HG03135 (cell line): Measurements from ENCODE around the gene TOB1.
A peak's percentile ranks its signal among the peaks of the same experiment; 100 is the strongest.

Experiments
- ATAC-seq: cut with Tn5 transposase; IDR thresholded peaks from one replicate; pipeline ENCODE4 v1.9.1; 2021; ENCODE audit warnings: mild to moderate bottlenecking, moderate library complexity; ENCODE audit not compliant: unreplicated experiment

The TOB1 gene

GRCh38 chr17:50866261-50866949 lies at the start of gene TOB1:
TSS of gene TOB1 (minus strand) at chr17:50866354. CDS start at chr17:50864017, 2,337 bp downstream.
- peak; percentile 69 for ATAC-seq

- ATAC-seq = no peak
These were observed 48.4 kb upstream of the TOB1 start for GRCh38 chr17:50914505-50915063.

- ATAC-seq = no peak
These were observed 47.0 kb upstream of the TOB1 start for GRCh38 chr17:50913120-50913519.

- ATAC-seq = no peak
These were observed 45.7 kb upstream of the TOB1 start for GRCh38 chr17:50911890-50912289.

- ATAC-seq = no peak
These were observed 45.3 kb upstream of the TOB1 start for GRCh38 chr17:50911450-50911849.

GRCh38 chr17:50909765-50910605 lies 43.8 kb upstream of the TOB1 start:
- no peak for ATAC-seq

- ATAC-seq = no peak
These were observed 43.0 kb upstream of the TOB1 start for GRCh38 chr17:50908860-50909764.

GRCh38 chr17:50908140-50908859 lies 42.1 kb upstream of the TOB1 start:
- ATAC-seq = no peak

- ATAC-seq = no peak
These were observed 40.3 kb upstream of the TOB1 start for GRCh38 chr17:50906443-50906842.

- ATAC-seq = no peak
These were observed 39.3 kb upstream of the TOB1 start for GRCh38 chr17:50905460-50905803.

GRCh38 chr17:50904518-50905459 lies 38.6 kb upstream of the TOB1 start:
- ATAC-seq = no peak

- ATAC-seq = no peak
These were observed 37.7 kb upstream of the TOB1 start for GRCh38 chr17:50903604-50904517.

GRCh38 chr17:50902372-50903353 lies 36.5 kb upstream of the TOB1 start:
- no peak for ATAC-seq

GRCh38 chr17:50900383-50900892 lies 34.3 kb upstream of the TOB1 start:
- ATAC-seq = no peak

- ATAC-seq = no peak
These were observed 33.6 kb upstream of the TOB1 start for GRCh38 chr17:50899559-50900319.

- ATAC-seq = no peak
These were observed 32.9 kb upstream of the TOB1 start for GRCh38 chr17:50899005-50899460.
